ENCODE data around the gene MRI1. TPM values are rescaled to one million over a fixed set of nuclear protein-coding genes. Genes with fewer than 3 reads are reported as not detected.
"Not testable (repeated sequence)": the region's sequence is repeated elsewhere in the genome, so short reads cannot be mapped to it uniquely, and the experiment has no call there.

Gene MRI1
- total RNA-seq, 2 experiments from 2014 or later, result 35.8 to 38.2 TPM

DNA sequence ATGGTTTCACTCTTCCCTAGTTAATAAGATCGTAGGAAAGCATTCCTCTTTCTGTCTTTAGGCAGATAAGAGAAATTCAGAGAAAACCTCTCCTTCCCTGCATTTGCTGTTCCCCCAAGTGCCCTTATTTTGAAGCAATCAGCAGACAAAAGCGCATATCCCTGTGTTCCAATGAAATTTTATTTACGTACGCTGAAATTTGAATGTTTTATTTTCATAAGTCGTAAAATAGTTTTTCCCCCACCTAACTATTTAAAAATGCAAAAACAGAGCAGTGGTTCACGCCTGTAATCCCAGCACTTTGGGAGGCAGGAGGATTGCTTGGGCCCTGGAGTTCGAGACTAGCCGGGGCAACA, 17.2 kb upstream of the MRI1 start:
- peak overlapping the region; percentile 69 for H3K27ac Mint-ChIP-seq
- peaks cover 9% of the 10 kb centered on the region for H3K36me3 Mint-ChIP-seq
- no peak for DNase-seq
- H3K27me3 Mint-ChIP-seq, result no peaks in the 10 kb centered on the region
- H3K4me1 Mint-ChIP-seq, result peaks cover 14% of the 10 kb centered on the region
- H3K9me3 Mint-ChIP-seq, result peaks cover 4% of the 10 kb centered on the region
- peak overlapping the region; percentile 95 for H3K4me3 Mint-ChIP-seq

GRCh38 chr19:13748169-13748828, 16.0 kb upstream of the MRI1 start:
- Mint-ChIP-seq H3K4me1 (peaks cover 14% of the 10 kb centered on the region), H3K27ac (peak overlapping the region; percentile 88), H3K9me3 (peaks cover 4% of the 10 kb centered on the region), H3K27me3 (no peaks in the 10 kb centered on the region), H3K36me3 (peaks cover 11% of the 10 kb centered on the region), H3K4me3 (peak overlapping the region; percentile 95)
- DNase-seq, result no peak

DNA sequence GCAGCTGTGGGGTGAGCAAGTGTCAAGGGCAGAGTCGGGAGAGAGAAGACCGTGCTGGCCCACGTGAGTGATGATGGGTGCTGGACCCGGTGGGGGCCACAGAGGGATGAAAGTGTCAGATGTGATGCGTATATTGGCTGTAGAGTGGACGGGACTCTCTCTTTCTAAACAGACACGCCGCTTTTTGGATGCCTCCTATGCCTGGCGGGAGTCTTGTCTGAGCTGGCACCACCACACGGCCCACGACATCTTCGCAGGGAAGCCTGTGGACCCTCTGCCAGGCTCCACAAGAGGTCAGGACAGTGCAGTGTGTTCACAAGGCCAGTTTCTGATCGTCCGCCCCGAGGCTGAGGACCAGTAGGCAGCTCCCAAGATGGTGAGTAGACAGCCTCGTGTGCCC, 12.9 kb upstream of the MRI1 start:
- Mint-ChIP-seq H3K9me3 (peaks cover 4% of the 10 kb centered on the region), H3K27me3 (no peaks in the 10 kb centered on the region), H3K4me1 (peaks cover 14% of the 10 kb centered on the region), H3K36me3 (peaks cover 14% of the 10 kb centered on the region), H3K4me3 (no peak overlapping the region), H3K27ac (no peak overlapping the region)
- no peak for DNase-seq

- Mint-ChIP-seq H3K36me3 (peaks cover 19% of the 10 kb centered on the region), H3K4me1 (peaks cover 11% of the 10 kb centered on the region)
- DNase-seq, H3K27ac Mint-ChIP-seq, H3K27me3 Mint-ChIP-seq, H3K9me3 Mint-ChIP-seq, H3K4me3 Mint-ChIP-seq: not testable (repeated sequence)
These were observed 10.7 kb upstream of the MRI1 start for GRCh38 chr19:13753622-13754021.

DNA sequence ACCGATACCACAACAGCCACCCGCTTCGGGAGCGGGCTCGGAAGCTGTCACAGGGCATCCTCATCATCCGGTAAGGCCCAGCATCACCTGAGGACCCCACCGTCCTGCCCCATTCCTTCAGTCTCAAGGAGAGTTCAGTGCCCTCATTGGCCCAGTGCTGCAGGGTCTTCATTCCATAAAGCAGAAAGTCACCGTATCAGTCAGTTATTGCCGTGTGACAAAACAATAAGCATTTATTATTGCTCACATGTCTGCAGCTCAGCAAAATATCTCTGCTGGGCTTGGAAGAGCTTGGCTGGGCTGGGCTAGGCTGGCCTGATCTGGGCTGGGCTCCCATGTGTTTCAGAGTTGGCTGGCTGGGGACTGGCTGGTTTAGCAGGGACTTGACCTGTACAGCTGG, 8.1 kb upstream of the MRI1 start:
- Mint-ChIP-seq H3K4me1 (no peaks in the 10 kb centered on the region), H3K4me3 (no peak overlapping the region), H3K27me3 (no peaks in the 10 kb centered on the region), H3K9me3 (no peaks in the 10 kb centered on the region), H3K36me3 (peaks cover 14% of the 10 kb centered on the region), H3K27ac (no peak overlapping the region)
- no peak for DNase-seq

- Mint-ChIP-seq H3K4me1 (no peaks in the 10 kb centered on the region), H3K27me3 (no peaks in the 10 kb centered on the region), H3K4me3 (no peak overlapping the region), H3K9me3 (no peaks in the 10 kb centered on the region), H3K27ac (no peak overlapping the region), H3K36me3 (peaks cover 21% of the 10 kb centered on the region)
- DNase-seq, result no peak
These were observed 6.2 kb upstream of the MRI1 start for GRCh38 chr19:13757805-13758772.

GRCh38 chr19:13758795-13759194, 5.5 kb upstream of the MRI1 start:
- H3K27ac Mint-ChIP-seq, result no peak overlapping the region
- DNase-seq, result no peak
- H3K4me1 Mint-ChIP-seq, result peaks cover 2% of the 10 kb centered on the region
- H3K4me3 Mint-ChIP-seq, result no peak overlapping the region
- H3K27me3 Mint-ChIP-seq, result no peaks in the 10 kb centered on the region
- H3K36me3 Mint-ChIP-seq, result peaks cover 25% of the 10 kb centered on the region
- no peaks in the 10 kb centered on the region for H3K9me3 Mint-ChIP-seq

GRCh38 chr19:13761423-13761822, 2.9 kb upstream of the MRI1 start:
- no peaks in the 10 kb centered on the region for H3K27me3 Mint-ChIP-seq
- no peak overlapping the region for H3K4me3 Mint-ChIP-seq
- H3K9me3 Mint-ChIP-seq, result no peaks in the 10 kb centered on the region
- DNase-seq, result no peak
- H3K36me3 Mint-ChIP-seq, result peaks cover 28% of the 10 kb centered on the region
- H3K27ac Mint-ChIP-seq, result no peak overlapping the region
- H3K4me1 Mint-ChIP-seq, result peaks cover 16% of the 10 kb centered on the region

DNA sequence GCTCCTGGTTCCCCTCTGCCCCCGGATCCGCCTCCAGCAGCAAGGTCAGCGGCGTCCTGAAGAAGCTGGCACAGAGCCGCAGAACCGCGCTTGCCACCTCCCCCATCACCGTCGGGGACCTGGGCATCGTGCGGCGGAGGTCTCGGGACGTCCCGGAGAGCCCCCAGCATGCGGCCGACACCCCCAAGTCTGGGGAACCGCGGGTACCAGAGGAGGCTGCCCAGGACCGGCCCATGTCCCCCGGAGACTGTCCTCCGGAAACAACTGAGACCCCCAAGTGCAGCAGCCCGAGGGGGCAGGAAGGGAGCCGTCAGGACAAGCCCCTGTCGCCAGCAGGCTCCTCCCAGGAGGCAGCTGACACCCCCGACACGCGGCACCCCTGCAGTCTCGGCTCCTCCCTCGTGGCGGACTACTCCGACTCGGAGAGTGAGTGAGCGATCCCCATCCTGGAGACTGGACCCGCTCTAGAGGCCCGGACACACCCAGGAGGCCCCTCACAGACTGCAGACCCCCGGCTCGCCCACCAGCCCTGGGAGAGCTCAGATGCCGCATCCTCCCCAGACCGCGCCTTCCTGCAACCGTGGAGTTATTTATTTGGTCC, 1.6 kb upstream of the MRI1 start:
- Mint-ChIP-seq H3K27ac (no peak overlapping the region), H3K4me1 (peaks cover 16% of the 10 kb centered on the region), H3K36me3 (peaks cover 25% of the 10 kb centered on the region), H3K4me3 (no peak overlapping the region), H3K27me3 (no peaks in the 10 kb centered on the region), H3K9me3 (no peaks in the 10 kb centered on the region)
- DNase-seq, result no peak

GRCh38 chr19:13763265-13763664, 1.1 kb upstream of the MRI1 start:
- H3K27me3 Mint-ChIP-seq, result no peaks in the 10 kb centered on the region
- peaks cover 16% of the 10 kb centered on the region for H3K4me1 Mint-ChIP-seq
- peak overlapping the region; percentile 73 for H3K4me3 Mint-ChIP-seq
- H3K9me3 Mint-ChIP-seq, result no peaks in the 10 kb centered on the region
- H3K27ac Mint-ChIP-seq, result no peak overlapping the region
- DNase-seq, result no peak
- H3K36me3 Mint-ChIP-seq, result peaks cover 23% of the 10 kb centered on the region

- Mint-ChIP-seq H3K36me3 (peaks cover 22% of the 10 kb centered on the region), H3K4me3 (peak overlapping the region; percentile 84)
- DNase-seq, result peak; percentile 60
These were observed 586 bp downstream of the MRI1 start for GRCh38 chr19:13764821-13765394.

DNA sequence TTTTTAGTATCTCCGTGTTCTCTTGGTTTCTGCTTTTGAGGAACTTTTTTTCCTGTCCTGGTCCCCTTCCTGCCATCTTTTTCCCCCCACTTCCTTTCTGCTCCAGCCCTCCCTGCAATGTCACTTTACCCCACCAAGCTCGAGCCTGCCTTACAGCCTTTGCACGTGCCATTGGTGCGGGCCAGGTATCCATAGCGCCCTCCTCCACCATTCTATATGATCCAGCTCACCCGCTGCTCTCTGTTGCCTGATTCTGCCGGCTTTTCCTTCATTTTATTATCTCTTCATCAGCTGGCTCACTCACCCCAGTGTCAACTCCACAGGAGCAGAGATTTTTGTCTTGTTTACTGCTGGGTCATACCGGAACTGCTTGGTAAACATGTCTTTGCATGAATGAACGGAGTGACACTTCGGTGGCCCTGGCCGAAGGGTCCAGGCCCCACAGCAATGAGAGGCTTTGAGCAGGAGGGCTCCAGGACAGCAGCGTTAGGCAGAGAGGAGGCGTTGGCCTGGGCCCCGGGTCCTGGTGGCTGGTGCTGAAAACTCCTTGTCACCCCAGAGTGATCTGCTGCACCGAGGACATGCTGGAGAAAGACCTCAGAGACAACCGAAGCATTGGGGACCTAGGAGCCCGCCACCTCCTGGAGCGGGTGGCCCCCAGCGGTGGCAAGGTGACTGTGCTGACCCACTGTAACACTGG, 1.2 kb downstream of the MRI1 start:
- no peaks in the 10 kb centered on the region for H3K9me3 Mint-ChIP-seq
- peaks cover 22% of the 10 kb centered on the region for H3K36me3 Mint-ChIP-seq
- peaks cover 16% of the 10 kb centered on the region for H3K4me1 Mint-ChIP-seq
- peak overlapping the region; percentile 84 for H3K4me3 Mint-ChIP-seq
- H3K27ac Mint-ChIP-seq, result peak overlapping the region; percentile 78
- H3K27me3 Mint-ChIP-seq, result no peaks in the 10 kb centered on the region
- no peak for DNase-seq

More at GRCh38 chr19:13764821-13765394, 586 bp downstream of the MRI1 start:
- Mint-ChIP-seq H3K27me3 (no peaks in the 10 kb centered on the region), H3K9me3 (no peaks in the 10 kb centered on the region), H3K27ac (peak overlapping the region; percentile 78), H3K4me1 (peaks cover 16% of the 10 kb centered on the region)

DNA sequence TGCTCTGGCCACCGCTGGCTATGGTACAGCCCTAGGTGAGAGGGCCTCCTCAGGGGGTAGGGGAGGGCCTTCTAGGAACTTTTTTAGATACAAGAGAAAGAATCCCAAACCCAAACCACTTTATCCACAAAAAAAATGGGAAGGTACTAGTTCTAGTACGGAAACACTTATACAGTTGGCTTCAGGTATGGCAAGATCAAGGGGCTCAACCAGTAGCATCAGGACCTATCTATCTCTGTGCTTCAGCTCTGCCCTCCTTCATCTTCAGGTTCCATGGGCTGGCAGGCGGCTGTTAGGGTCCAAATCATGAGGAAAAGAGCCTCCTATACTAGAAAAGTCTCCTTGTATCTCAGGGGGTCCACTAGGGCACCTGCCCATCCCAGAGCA, 1.8 kb downstream of the MRI1 start:
- H3K27ac Mint-ChIP-seq, result no peak overlapping the region
- H3K36me3 Mint-ChIP-seq, result peaks cover 22% of the 10 kb centered on the region
- peak overlapping the region; percentile 84 for H3K4me3 Mint-ChIP-seq
- peaks cover 16% of the 10 kb centered on the region for H3K4me1 Mint-ChIP-seq
- H3K27me3 Mint-ChIP-seq, result no peaks in the 10 kb centered on the region
- DNase-seq, result no peak
- H3K9me3 Mint-ChIP-seq, result no peaks in the 10 kb centered on the region

DNA sequence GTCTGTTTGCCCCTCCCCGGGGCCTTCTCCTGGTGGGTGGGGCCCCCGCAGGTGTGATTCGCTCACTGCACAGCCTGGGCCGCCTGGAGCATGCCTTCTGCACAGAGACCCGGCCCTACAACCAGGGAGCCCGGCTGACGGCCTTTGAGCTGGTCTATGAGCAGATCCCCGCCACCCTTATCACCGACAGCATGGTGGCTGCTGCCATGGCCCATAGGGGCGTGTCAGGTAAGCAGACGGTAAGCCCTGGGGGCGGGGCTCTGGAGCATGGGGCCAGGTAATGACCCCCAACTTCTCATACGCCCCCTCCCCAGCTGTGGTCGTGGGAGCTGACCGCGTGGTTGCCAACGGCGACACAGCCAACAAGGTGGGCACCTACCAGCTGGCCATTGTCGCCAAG, 4.2 kb downstream of the MRI1 start:
- Mint-ChIP-seq H3K4me1 (peaks cover 15% of the 10 kb centered on the region), H3K27ac (no peak overlapping the region), H3K27me3 (no peaks in the 10 kb centered on the region), H3K9me3 (no peaks in the 10 kb centered on the region), H3K4me3 (no peak overlapping the region), H3K36me3 (peaks cover 15% of the 10 kb centered on the region)
- no peak for DNase-seq
